HEK293T (cell line): ENCODE data around the gene SELENOF.

ENCODE experiments used
- ARNT ChIP-seq: fragments of 450-650 bp; IDR thresholded peaks from 2 replicates; pipeline ENCODE4 v1.6.1; 2017; ENCODE audit warnings: mild to moderate bottlenecking
- ELF4 ChIP-seq: fragments of 450-650 bp; IDR thresholded peaks from 2 replicates; pipeline ENCODE4 v1.6.1; 2017; ENCODE audit warnings: antibody characterized with exemption
- FOXA1 ChIP-seq: fragments of 450-650 bp; IDR thresholded peaks from 2 replicates; pipeline ENCODE4 v1.6.1; 2016; ENCODE audit warnings: mild to moderate bottlenecking
- FOXK2 ChIP-seq: fragments of 450-650 bp; IDR thresholded peaks from 2 replicates; pipeline ENCODE4 v1.6.1; 2016; ENCODE audit warnings: mild to moderate bottlenecking
- FOXM1 ChIP-seq: fragments of 450-650 bp; IDR thresholded peaks from 2 replicates; pipeline ENCODE4 v1.6.1; 2017; ENCODE audit warnings: mild to moderate bottlenecking, borderline replicate concordance
- HDGF ChIP-seq: fragments of 450-650 bp; IDR thresholded peaks from 2 replicates; pipeline ENCODE4 v1.6.1; 2017; ENCODE audit warnings: antibody characterized with exemption, borderline replicate concordance
- L3MBTL2 ChIP-seq: fragments of 450-650 bp; conservative IDR thresholded peaks from 2 replicates; pipeline ENCODE4 v1.6.1; 2016; ENCODE audit warnings: mild to moderate bottlenecking
- NFRKB ChIP-seq: fragments of 450-650 bp; IDR thresholded peaks from 2 replicates; pipeline ENCODE4 v1.6.1; 2016; ENCODE audit warnings: mild to moderate bottlenecking, moderate library complexity
- SP1 ChIP-seq: fragments of 450-650 bp; IDR thresholded peaks from 2 replicates; pipeline ENCODE4 v1.6.1; 2017
- SUZ12 ChIP-seq: fragments of 450-650 bp; IDR thresholded peaks from 2 replicates; pipeline ENCODE4 v1.6.1; 2016; ENCODE audit warnings: mild to moderate bottlenecking
- TARDBP ChIP-seq: fragments of 450-650 bp; IDR thresholded peaks from 2 replicates; pipeline ENCODE4 v1.6.1; 2016
- ZNF384 ChIP-seq: fragments of 450-650 bp; IDR thresholded peaks from 2 replicates; pipeline ENCODE4 v1.6.1; 2016
- TF ChIP-seq, protein P1 (sequence below): fragments of 450-650 bp; IDR thresholded peaks from 2 replicates; pipeline ENCODE4 v1.6.1; 2016

DNA sequence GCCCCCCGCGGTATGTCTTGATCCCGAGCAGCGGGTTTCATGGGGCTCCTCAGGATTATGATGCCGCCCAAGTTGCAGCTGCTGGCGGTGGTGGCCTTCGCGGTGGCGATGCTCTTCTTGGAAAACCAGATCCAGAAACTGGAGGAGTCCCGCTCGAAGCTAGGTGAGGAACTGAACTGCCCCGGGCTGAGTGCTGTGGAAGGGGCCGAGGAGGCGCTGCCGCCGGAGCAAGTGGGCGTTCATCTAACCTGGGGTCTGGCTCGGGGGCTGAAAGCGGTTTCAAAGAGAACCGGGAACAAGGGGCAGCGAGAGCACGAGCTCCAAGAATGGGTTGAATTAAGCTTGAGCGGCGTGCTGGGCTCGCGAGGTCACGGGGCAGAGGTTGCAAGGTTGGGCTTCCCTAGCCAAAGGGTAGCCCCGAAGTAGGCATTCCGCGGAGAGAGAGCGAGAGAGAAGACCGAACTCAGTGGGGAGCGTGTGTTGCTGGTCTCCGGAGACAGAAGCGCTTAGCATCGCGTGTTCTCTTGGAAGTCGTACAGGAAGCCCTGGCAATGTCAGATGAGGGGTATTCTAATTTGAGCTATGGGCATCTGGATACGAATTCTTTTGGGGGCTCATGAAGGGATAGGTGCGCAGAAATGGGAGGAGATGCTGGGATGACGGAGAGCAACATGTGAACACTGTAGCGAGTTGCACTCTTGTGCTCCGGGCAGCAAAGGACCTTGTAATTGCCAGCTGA, 1.2 kb upstream of the SELENOF start:
- no peak for TF ChIP-seq FOXM1
- TF ChIP-seq ZNF384 = no peak
- TF ChIP-seq TARDBP = no peak
- TF ChIP-seq SP1 = no peak
- TF ChIP-seq, protein P1, sequence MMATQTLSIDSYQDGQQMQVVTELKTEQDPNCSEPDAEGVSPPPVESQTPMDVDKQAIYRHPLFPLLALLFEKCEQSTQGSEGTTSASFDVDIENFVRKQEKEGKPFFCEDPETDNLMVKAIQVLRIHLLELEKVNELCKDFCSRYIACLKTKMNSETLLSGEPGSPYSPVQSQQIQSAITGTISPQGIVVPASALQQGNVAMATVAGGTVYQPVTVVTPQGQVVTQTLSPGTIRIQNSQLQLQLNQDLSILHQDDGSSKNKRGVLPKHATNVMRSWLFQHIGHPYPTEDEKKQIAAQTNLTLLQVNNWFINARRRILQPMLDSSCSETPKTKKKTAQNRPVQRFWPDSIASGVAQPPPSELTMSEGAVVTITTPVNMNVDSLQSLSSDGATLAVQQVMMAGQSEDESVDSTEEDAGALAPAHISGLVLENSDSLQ = no peak
- no peak for TF ChIP-seq ELF4
- no peak for TF ChIP-seq NFRKB
- TF ChIP-seq FOXA1 = no peak
- peak; percentile 74 for TF ChIP-seq L3MBTL2
- no peak for TF ChIP-seq ARNT
- no peak for TF ChIP-seq SUZ12
- no peak for TF ChIP-seq FOXK2
- no peak for TF ChIP-seq HDGF
